H9 (cell line): ENCODE results near the gene ZNF366. TPM values are rescaled to one million over a fixed set of nuclear protein-coding genes. Genes with fewer than 3 reads are reported as not detected.
A peak's percentile ranks its signal among the peaks of the same experiment; 100 is the strongest.

Experiments used
- DNase-seq: peaks from one replicate; pipeline ENCODE4 v3.0.0-alpha.2; 2017
- H2AFZ ChIP-seq: one replicate; pipeline ENCODE4 v1.6.1; 2013; ENCODE audit warnings: mild to moderate bottlenecking, low read length, control low read depth, moderate library complexity
- H2AK5ac ChIP-seq: 2 replicates; pipeline ENCODE4 v1.6.1; 2013; ENCODE audit warnings: low read length, control low read depth, mixed read lengths; ENCODE audit not compliant: insufficient read length
- H2BK120ac ChIP-seq: one replicate; pipeline ENCODE4 v1.6.1; 2013; ENCODE audit warnings: low read depth, mild to moderate bottlenecking, low read length, control low read depth, inconsistent platforms; ENCODE audit not compliant: poor library complexity, severe bottlenecking
- H2BK12ac ChIP-seq: 2 replicates; pipeline ENCODE4 v1.6.1; 2013; ENCODE audit warnings: low read length, control low read depth, mixed read lengths, low read depth; ENCODE audit not compliant: insufficient read length
- H2BK15ac ChIP-seq: 2 replicates; pipeline ENCODE4 v1.6.1; 2013; ENCODE audit warnings: low read depth, low read length, control low read depth
- H2BK20ac ChIP-seq: one replicate; pipeline ENCODE4 v1.6.1; 2013; ENCODE audit warnings: low read depth, mild to moderate bottlenecking, low read length, control low read depth, inconsistent platforms; ENCODE audit not compliant: poor library complexity, severe bottlenecking
- H2BK5ac ChIP-seq: 2 replicates; pipeline ENCODE4 v1.6.1; 2013; ENCODE audit warnings: low read length, control low read depth, mixed read lengths; ENCODE audit not compliant: insufficient read length
- H3K14ac ChIP-seq: 2 replicates; pipeline ENCODE4 v1.6.1; 2013; ENCODE audit warnings: low read length, control low read depth; ENCODE audit not compliant: insufficient read depth
- H3K18ac ChIP-seq: 2 replicates; pipeline ENCODE4 v1.6.1; 2013; ENCODE audit warnings: low read depth, mild to moderate bottlenecking, mixed read lengths, low read length, control low read depth; ENCODE audit not compliant: insufficient read length
- H3K23ac ChIP-seq: 2 replicates; pipeline ENCODE4 v1.6.1; 2013; ENCODE audit warnings: low read length, control low read depth, mixed read lengths, low read depth; ENCODE audit not compliant: insufficient read length
- H3K23me2 ChIP-seq: 2 replicates; pipeline ENCODE4 v1.6.1; 2013; ENCODE audit warnings: low read depth, mild to moderate bottlenecking, mixed read lengths, low read length, control low read depth; ENCODE audit not compliant: insufficient read length, poor library complexity, severe bottlenecking
- H3K27ac ChIP-seq: 2 replicates; pipeline ENCODE4 v1.5.1; 2013; ENCODE audit warnings: low read length, control low read depth, mixed read lengths, low read depth; ENCODE audit not compliant: insufficient read length
- H3K27me3 ChIP-seq: 2 replicates; pipeline ENCODE4 v1.6.1; 2013; ENCODE audit warnings: low read length, control low read depth, inconsistent platforms; ENCODE audit not compliant: insufficient read depth
- H3K4ac ChIP-seq: 2 replicates; pipeline ENCODE4 v1.6.1; 2013; ENCODE audit warnings: low read depth, mild to moderate bottlenecking, control low read depth, inconsistent platforms, low read length, moderate library complexity
- H3K4me1 ChIP-seq: 2 replicates; pipeline ENCODE4 v1.6.1; 2013; ENCODE audit warnings: low read length, control low read depth, inconsistent platforms; ENCODE audit not compliant: insufficient read depth
- H3K4me2 ChIP-seq: 2 replicates; pipeline ENCODE4 v1.6.1; 2013; ENCODE audit warnings: low read length, control low read depth, mixed read lengths; ENCODE audit not compliant: insufficient read length, insufficient read depth
- H3K56ac ChIP-seq: 2 replicates; pipeline ENCODE4 v1.6.1; 2013; ENCODE audit warnings: low read depth, mild to moderate bottlenecking, mixed read lengths, low read length, control low read depth; ENCODE audit not compliant: insufficient read length
- H3K79me1 ChIP-seq: 2 replicates; pipeline ENCODE4 v1.6.1; 2013; ENCODE audit warnings: low read depth, mild to moderate bottlenecking, moderate library complexity, low read length, control low read depth, inconsistent platforms; ENCODE audit not compliant: insufficient read depth, poor library complexity, severe bottlenecking
- H3K79me2 ChIP-seq: 2 replicates; pipeline ENCODE4 v1.6.1; 2013; ENCODE audit warnings: low read length, control low read depth, inconsistent platforms; ENCODE audit not compliant: insufficient read depth
- H3K9ac ChIP-seq: 2 replicates; pipeline ENCODE4 v1.6.1; 2013; ENCODE audit warnings: low read length, control low read depth, mixed read lengths; ENCODE audit not compliant: insufficient read length; ENCODE audit errors: extremely low read depth
- H3K9me3 ChIP-seq: one replicate; pipeline ENCODE4 v1.6.1; 2013; ENCODE audit warnings: low read depth, low read length, inconsistent platforms; ENCODE audit not compliant: control insufficient read depth
- H3T11ph ChIP-seq: one replicate; pipeline ENCODE4 v1.6.1; 2013; ENCODE audit warnings: mild to moderate bottlenecking, low read length, control low read depth, inconsistent platforms
- H4K20me1 ChIP-seq: one replicate; pipeline ENCODE4 v1.6.1; 2013; ENCODE audit not compliant: control insufficient read depth, insufficient read length, insufficient read depth
- H4K5ac ChIP-seq: 2 replicates; pipeline ENCODE4 v1.6.1; 2013; ENCODE audit warnings: low read depth, mild to moderate bottlenecking, mixed read lengths, low read length, control low read depth; ENCODE audit not compliant: insufficient read length
- H4K8ac ChIP-seq: replicated peaks from 2 replicates; pipeline ENCODE4 v1.6.1; 2013; ENCODE audit warnings: low read length, control low read depth, mixed read lengths, low read depth; ENCODE audit not compliant: insufficient read length
- H4K91ac ChIP-seq: 2 replicates; pipeline ENCODE4 v1.6.1; 2013; ENCODE audit warnings: low read depth, mild to moderate bottlenecking, moderate library complexity, mixed read lengths, low read length, control low read depth; ENCODE audit not compliant: insufficient read length
- H3K27ac Mint-ChIP-seq, 3 experiments: 2 replicates in 2 of 3; 3 replicates in 1 of 3; pipeline ENCODE4 v1.8.0; 2020 to 2021; ENCODE audit warnings: mixed read lengths in 3 of 3, mild to moderate bottlenecking in 1 of 3, moderate library complexity in 1 of 3
- H3K27me3 Mint-ChIP-seq: 2 replicates; pipeline ENCODE4 v1.8.0; 2021; ENCODE audit warnings: low read depth, mild to moderate bottlenecking, moderate library complexity, mixed read lengths
- H3K36me3 Mint-ChIP-seq, 3 experiments: 2 replicates in 2 of 3; 3 replicates in 1 of 3; pipeline ENCODE4 v1.8.0; 2020 to 2021; ENCODE audit warnings: low read depth in 3 of 3, mixed read lengths in 3 of 3; ENCODE audit not compliant: insufficient read depth in 1 of 3
- H3K4me1 Mint-ChIP-seq, 2 experiments: 2 replicates each; pipeline ENCODE4 v1.8.0; 2020; ENCODE audit warnings: mixed read lengths in 2 of 2
- H3K4me3 Mint-ChIP-seq, 2 experiments: 2 replicates in 1 of 2; 3 replicates in 1 of 2; pipeline ENCODE4 v1.8.0; 2020 to 2021; ENCODE audit warnings: mild to moderate bottlenecking in 2 of 2, mixed read lengths in 2 of 2, moderate library complexity in 1 of 2
- H3K9me3 Mint-ChIP-seq, 2 experiments: 2 replicates in 1 of 2; 3 replicates in 1 of 2; pipeline ENCODE4 v1.8.0; 2020; ENCODE audit warnings: mild to moderate bottlenecking in 2 of 2, mixed read lengths in 2 of 2, moderate library complexity in 1 of 2
- WGBS: extraction: QIAGEN DNeasy Blood & Tissue Kit; methylation state at CpG from one replicate; pipeline ENCODE4 v1.1.7; 2013; ENCODE audit warnings: missing lambda C conversion rate, low lambda C conversion rate, mixed read lengths; ENCODE audit not compliant: insufficient read length; ENCODE audit errors: extremely low coverage; 5-methylcytosine and 5-hydroxymethylcytosine counted together
- total RNA-seq: library from RNA; stranded (reverse); gene quantifications from 2 replicates; pipeline ENCODE4 v1.2.1, GENCODE V29; 2021
- TF ChIP-seq, protein P1 (sequence below): fragments of 200-600 bp; sonication (generic); conservative IDR thresholded peaks from 3 replicates; pipeline ENCODE4 v1.8.0; 2021; ENCODE audit warnings: antibody characterized with exemption, mild to moderate bottlenecking

The ZNF366 gene
- total RNA-seq, 1 experiment from 2014 or later: not detected

DNA sequence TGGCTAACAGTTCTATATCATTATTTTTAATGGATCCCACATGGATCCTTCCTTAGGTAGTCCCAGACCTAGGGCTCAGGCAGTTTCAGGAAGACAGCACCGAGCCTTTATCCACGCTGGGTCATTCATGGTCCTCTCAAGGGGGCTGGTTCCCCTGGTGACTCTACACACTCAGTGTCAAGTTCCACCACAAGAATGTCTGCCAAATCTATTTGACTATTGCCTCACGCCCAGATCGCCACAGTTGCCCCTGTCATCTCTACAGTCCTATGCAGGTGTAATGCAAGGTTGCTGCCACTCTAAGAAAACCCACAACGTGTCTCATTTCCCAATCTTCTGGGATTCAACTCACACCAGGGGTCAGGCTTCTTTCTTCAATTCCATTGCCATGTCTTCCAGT lies 8.0 kb upstream of the ZNF366 start:
- no peak overlapping the region for H4K91ac ChIP-seq
- peaks cover 22% of the 10 kb centered on the region in 2 experiments for H3K4me1 Mint-ChIP-seq
- H3K14ac ChIP-seq: no peak overlapping the region
- no peak overlapping the region for H3K23ac ChIP-seq
- no peaks in the 10 kb centered on the region for H4K20me1 ChIP-seq
- H2BK20ac ChIP-seq: no peak overlapping the region
- WGBS: no CpG with 5 or more reads among the region's 5 CpGs
- H3K36me3 Mint-ChIP-seq: no peaks in the 10 kb centered on the region; a peak in 1 of 7 replicates
- no peaks in the 10 kb centered on the region for H3K9me3 ChIP-seq
- no peak overlapping the region for H3K4me2 ChIP-seq
- peaks cover 3% of the 10 kb centered on the region for H3K27me3 Mint-ChIP-seq
- H2BK15ac ChIP-seq: no peak overlapping the region
- H3K9ac ChIP-seq: no peak overlapping the region
- H3K79me1 ChIP-seq: no peaks in the 10 kb centered on the region
- H3K27ac Mint-ChIP-seq: peak overlapping the region in 1 of 3 experiments; percentile 33; a peak in 1 of 7 replicates
- no peak overlapping the region for H2BK5ac ChIP-seq
- DNase-seq: no peak
- H3K23me2 ChIP-seq: no peaks in the 10 kb centered on the region
- H2BK120ac ChIP-seq: no peak overlapping the region
- no peak overlapping the region for H2AFZ ChIP-seq
- H3K79me2 ChIP-seq: no peaks in the 10 kb centered on the region
- H3K4ac ChIP-seq: no peak overlapping the region
- no peak overlapping the region for H3K27ac ChIP-seq
- H3K18ac ChIP-seq: no peak overlapping the region
- no peaks in the 10 kb centered on the region; the same call in none of the 2 replicates for H3K4me1 ChIP-seq
- H2BK12ac ChIP-seq: no peak overlapping the region
- H3K56ac ChIP-seq: no peak overlapping the region
- H2AK5ac ChIP-seq: no peak overlapping the region
- peaks cover 0 to under 1% of the 10 kb centered on the region in 2 experiments; a peak in 2 of 5 replicates for H3K9me3 Mint-ChIP-seq
- H3T11ph ChIP-seq: no peak overlapping the region
- H3K4me3 Mint-ChIP-seq: no peak overlapping the region
- no peak overlapping the region for H4K8ac ChIP-seq
- H4K5ac ChIP-seq: no peak overlapping the region
- no peaks in the 10 kb centered on the region for H3K27me3 ChIP-seq
- TF ChIP-seq, protein P1, sequence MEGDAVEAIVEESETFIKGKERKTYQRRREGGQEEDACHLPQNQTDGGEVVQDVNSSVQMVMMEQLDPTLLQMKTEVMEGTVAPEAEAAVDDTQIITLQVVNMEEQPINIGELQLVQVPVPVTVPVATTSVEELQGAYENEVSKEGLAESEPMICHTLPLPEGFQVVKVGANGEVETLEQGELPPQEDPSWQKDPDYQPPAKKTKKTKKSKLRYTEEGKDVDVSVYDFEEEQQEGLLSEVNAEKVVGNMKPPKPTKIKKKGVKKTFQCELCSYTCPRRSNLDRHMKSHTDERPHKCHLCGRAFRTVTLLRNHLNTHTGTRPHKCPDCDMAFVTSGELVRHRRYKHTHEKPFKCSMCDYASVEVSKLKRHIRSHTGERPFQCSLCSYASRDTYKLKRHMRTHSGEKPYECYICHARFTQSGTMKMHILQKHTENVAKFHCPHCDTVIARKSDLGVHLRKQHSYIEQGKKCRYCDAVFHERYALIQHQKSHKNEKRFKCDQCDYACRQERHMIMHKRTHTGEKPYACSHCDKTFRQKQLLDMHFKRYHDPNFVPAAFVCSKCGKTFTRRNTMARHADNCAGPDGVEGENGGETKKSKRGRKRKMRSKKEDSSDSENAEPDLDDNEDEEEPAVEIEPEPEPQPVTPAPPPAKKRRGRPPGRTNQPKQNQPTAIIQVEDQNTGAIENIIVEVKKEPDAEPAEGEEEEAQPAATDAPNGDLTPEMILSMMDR: no peak
